ENCODE measurements around the gene CEP57L1. TPM values are rescaled to one million over a fixed set of nuclear protein-coding genes. Genes with fewer than 3 reads are reported as not detected.
A peak's percentile ranks its signal among the peaks of the same experiment; 100 is the strongest.

The CEP57L1 gene
- total RNA-seq, 1 donor from 2014 or later, result 6.2 TPM

DNA sequence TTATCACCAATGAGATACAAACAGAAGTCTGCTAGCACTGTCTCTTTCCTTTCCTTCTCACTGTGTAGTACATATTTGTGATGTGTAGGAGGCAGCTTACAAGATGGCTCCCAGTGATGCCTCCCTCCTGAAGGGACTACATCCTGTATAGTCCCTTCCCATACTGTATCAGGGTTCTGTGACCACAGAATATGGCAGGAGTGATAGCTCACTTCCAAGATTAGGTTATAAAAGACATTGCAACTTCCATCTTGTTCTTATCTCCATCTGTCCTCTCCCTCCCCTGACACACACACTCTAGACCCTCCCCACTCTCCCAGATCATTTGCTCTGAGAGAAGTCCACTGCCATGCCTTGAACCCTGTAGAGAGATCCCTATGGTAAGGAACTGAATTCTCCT, 38.6 kb upstream of the CEP57L1 start:
- Histone ChIP-seq H3K9me3 (replicated peaks) (no peaks in the 10 kb centered on the region), H3K27ac (replicated peaks) (no peak overlapping the region), H3K27me3 (ENCODE audit: low read depth) (no peaks in the 10 kb centered on the region), H3K4me1 (peaks cover 91% of the 10 kb centered on the region), H3K4me3 (no peak overlapping the region), H3K36me3 (no peaks in the 10 kb centered on the region)
- intact Hi-C loops (cut with micrococcal nuclease), result no loop called here
- DNase-seq, result no peak
- TF ChIP-seq, protein P1, sequence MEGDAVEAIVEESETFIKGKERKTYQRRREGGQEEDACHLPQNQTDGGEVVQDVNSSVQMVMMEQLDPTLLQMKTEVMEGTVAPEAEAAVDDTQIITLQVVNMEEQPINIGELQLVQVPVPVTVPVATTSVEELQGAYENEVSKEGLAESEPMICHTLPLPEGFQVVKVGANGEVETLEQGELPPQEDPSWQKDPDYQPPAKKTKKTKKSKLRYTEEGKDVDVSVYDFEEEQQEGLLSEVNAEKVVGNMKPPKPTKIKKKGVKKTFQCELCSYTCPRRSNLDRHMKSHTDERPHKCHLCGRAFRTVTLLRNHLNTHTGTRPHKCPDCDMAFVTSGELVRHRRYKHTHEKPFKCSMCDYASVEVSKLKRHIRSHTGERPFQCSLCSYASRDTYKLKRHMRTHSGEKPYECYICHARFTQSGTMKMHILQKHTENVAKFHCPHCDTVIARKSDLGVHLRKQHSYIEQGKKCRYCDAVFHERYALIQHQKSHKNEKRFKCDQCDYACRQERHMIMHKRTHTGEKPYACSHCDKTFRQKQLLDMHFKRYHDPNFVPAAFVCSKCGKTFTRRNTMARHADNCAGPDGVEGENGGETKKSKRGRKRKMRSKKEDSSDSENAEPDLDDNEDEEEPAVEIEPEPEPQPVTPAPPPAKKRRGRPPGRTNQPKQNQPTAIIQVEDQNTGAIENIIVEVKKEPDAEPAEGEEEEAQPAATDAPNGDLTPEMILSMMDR (IDR thresholded peaks at IDR 0.05; ENCODE audit: borderline replicate concordance), result no peak

DNA sequence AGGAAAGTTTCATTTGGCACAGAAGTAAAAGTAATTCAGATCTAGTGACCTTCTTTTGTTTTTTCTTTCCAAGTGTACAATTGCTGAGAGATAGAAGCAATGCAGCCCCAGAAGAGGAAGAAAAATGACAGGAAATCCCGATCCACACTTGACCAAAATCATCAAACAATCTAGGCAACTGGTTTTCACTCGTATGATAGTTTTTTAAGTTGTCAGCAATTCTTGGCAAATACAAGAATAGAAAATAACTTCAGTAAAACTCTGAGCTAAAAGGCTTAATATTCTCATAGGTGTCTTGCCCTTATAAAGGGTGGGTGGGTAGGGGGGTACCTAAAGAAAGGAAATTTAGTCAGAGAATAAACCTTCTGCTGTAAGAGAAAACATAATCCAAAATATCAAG, 36.7 kb upstream of the CEP57L1 start:
- Histone ChIP-seq H3K36me3 (no peaks in the 10 kb centered on the region), H3K27me3 (ENCODE audit: low read depth) (no peaks in the 10 kb centered on the region), H3K4me3 (no peak overlapping the region), H3K27ac (replicated peaks) (peak overlapping the region; percentile 47), H3K4me1 (peaks cover 90% of the 10 kb centered on the region), H3K9me3 (replicated peaks) (no peaks in the 10 kb centered on the region)
- TF ChIP-seq, protein P1 (IDR thresholded peaks at IDR 0.05; ENCODE audit: borderline replicate concordance), result no peak
- no peak for DNase-seq
- intact Hi-C loops (cut with micrococcal nuclease), result no loop called here

DNA sequence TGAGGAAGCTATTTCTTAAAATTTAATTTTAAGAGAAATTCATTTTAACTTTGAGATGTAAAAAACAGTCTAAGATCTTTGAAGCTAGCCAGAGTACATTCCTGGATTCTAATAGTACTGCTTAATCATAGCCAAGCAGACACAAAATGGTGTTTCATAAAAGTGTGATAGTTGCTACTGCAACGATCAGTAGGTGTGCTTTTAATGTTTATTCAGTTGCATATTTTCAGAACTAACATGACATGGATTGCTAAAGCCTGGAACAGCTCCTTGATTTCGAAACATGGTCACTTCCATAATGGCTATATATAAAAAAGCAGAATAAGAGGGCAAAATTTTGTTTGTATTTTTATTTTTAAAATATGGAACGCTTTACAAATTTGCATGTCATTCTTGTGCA, 36.2 kb upstream of the CEP57L1 start:
- TF ChIP-seq, protein P1 (IDR thresholded peaks at IDR 0.05; ENCODE audit: borderline replicate concordance), result no peak
- peak overlapping the region; percentile 12 for H3K4me3 ChIP-seq
- peak overlapping the region; percentile 47 for H3K27ac ChIP-seq (replicated peaks)
- H3K4me1 ChIP-seq, result peaks cover 90% of the 10 kb centered on the region
- no peak for DNase-seq
- intact Hi-C loops (cut with micrococcal nuclease), result no loop called here
- no peaks in the 10 kb centered on the region for H3K9me3 ChIP-seq (replicated peaks)
- H3K27me3 ChIP-seq (ENCODE audit: low read depth), result no peaks in the 10 kb centered on the region
- H3K36me3 ChIP-seq, result no peaks in the 10 kb centered on the region

DNA sequence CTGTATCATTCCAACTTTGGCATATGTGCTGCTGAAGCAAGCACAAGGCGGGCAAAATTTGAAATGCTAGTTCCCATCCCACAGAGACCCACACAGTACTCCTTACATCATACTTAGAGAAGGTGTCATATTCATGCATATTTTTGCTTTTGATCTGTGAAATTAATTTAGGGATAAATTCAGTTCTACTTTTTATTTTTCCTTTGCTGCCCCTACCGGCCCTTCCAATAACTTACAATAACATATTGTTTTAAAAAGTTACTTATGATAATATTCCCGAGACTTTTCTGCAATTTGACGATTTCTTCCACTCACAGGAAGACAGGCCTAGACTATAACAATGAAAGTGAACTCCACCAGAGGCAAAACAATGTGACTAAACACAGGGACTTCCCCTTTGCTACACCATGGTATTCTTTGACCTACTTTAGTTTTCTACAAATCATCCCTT, 35.7 kb upstream of the CEP57L1 start:
- peak overlapping the region; percentile 12 for H3K4me3 ChIP-seq
- H3K27ac ChIP-seq (replicated peaks), result peak overlapping the region; percentile 47
- H3K36me3 ChIP-seq, result no peaks in the 10 kb centered on the region
- peaks cover 88% of the 10 kb centered on the region for H3K4me1 ChIP-seq
- no peaks in the 10 kb centered on the region for H3K27me3 ChIP-seq (ENCODE audit: low read depth)
- H3K9me3 ChIP-seq (replicated peaks), result no peaks in the 10 kb centered on the region
- intact Hi-C loops (cut with micrococcal nuclease), result no loop called here
- DNase-seq, result no peak
- TF ChIP-seq, protein P1 (IDR thresholded peaks at IDR 0.05; ENCODE audit: borderline replicate concordance), result peak; percentile 41

DNA sequence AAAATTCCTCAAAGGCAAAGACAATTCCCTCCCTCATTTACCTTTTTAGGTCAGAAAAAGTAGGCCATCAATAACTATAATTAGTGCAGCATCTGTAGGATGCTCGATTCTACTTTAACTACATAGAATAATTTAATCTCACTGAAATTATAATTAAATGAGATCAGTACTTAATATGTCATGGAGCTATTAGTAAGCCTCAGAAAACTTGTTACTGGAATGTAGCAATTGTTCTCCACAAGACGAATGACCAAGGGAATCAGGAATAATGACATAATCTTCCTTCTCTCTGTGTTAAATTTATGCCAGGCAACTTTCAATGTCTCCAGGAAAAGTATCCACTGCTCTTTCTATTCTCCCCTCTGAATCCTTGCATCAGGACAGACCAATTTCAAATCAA, 34.7 kb upstream of the CEP57L1 start:
- Histone ChIP-seq H3K4me3 (no peak overlapping the region), H3K9me3 (replicated peaks) (no peaks in the 10 kb centered on the region), H3K4me1 (peaks cover 87% of the 10 kb centered on the region), H3K36me3 (no peaks in the 10 kb centered on the region), H3K27me3 (ENCODE audit: low read depth) (no peaks in the 10 kb centered on the region), H3K27ac (replicated peaks) (peak overlapping the region; percentile 47)
- DNase-seq, result no peak
- intact Hi-C loops (cut with micrococcal nuclease), result no loop called here
- TF ChIP-seq, protein P1 (IDR thresholded peaks at IDR 0.05; ENCODE audit: borderline replicate concordance), result no peak

All from left ventricle myocardium inferior (tissue), 1 donor.